Left ventricle myocardium inferior (tissue), 1 donor: ENCODE results near the gene OR2A25. TPM values are rescaled to one million over a fixed set of nuclear protein-coding genes. Genes with fewer than 3 reads are reported as not detected.
A peak's percentile ranks its signal among the peaks of the same experiment; 100 is the strongest.

ENCODE experiments used
- DNase-seq: peaks from one replicate; pipeline ENCODE4 v3.0.0-alpha.2; 2020
- H3K27ac ChIP-seq: fragments of 200-600 bp; replicated peaks from 2 replicates; pipeline ENCODE4 v1.8.0; 2021
- H3K27me3 ChIP-seq: fragments of 200-600 bp; 2 replicates; pipeline ENCODE4 v1.8.0; 2021; ENCODE audit warnings: low read depth
- H3K36me3 ChIP-seq: fragments of 200-600 bp; 2 replicates; pipeline ENCODE4 v1.8.0; 2021
- H3K4me1 ChIP-seq: fragments of 200-600 bp; 2 replicates; pipeline ENCODE4 v1.8.0; 2021
- H3K4me3 ChIP-seq: fragments of 200-600 bp; 2 replicates; pipeline ENCODE4 v1.8.0; 2021; ENCODE audit warnings: mild to moderate bottlenecking, moderate library complexity
- H3K9me3 ChIP-seq: fragments of 200-600 bp; replicated peaks from 2 replicates; pipeline ENCODE4 v1.8.0; 2021
- intact Hi-C: fragments of 100-400 bp; cut with micrococcal nuclease; formaldehyde crosslinking; loops from one replicate; pipeline ENCODE4 v1.11.0; 2022
- long read RNA-seq: library from polyadenylated mRNA; unstranded; transcript quantifications from one replicate; pipeline ENCODE4 v2.0.0, GENCODE V29; 2021
- total RNA-seq: library from RNA; stranded (reverse); fragmentation: NEBNext Ultra II Directional; extraction: Animal tissue kit (Norgen Biotek cat#: 25700); gene quantifications from one replicate; pipeline ENCODE4 v1.2.1, GENCODE V29; 2021
- TF ChIP-seq, protein P1 (sequence below): fragments of 200-600 bp; IDR thresholded peaks from 2 replicates; pipeline ENCODE4 v1.8.0; 2021; ENCODE audit warnings: antibody characterized with exemption, mild to moderate bottlenecking, borderline replicate concordance
- donor health status: DM: no; HTN: yes; CAD: no; lungs with severe emphysema.

The OR2A25 gene, protein sequence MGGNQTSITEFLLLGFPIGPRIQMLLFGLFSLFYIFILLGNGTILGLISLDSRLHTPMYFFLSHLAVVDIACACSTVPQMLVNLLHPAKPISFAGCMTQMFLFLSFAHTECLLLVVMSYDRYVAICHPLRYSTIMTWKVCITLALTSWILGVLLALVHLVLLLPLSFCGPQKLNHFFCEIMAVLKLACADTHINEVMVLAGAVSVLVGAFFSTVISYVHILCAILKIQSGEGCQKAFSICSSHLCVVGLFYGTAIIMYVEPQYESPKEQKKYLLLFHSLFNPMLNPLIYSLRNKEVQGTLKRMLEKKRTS
- total RNA-seq: not detected
- long read RNA-seq: 0 reads

GRCh38 chr7:144069511-144069910 lies at the start of gene OR2A25:
TSS of gene OR2A25 (plus strand) at chr7:144069811. CDS start at chr7:144074220, 4,409 bp downstream.
- H3K4me3 ChIP-seq: no peak within 1 kb of the TSS
- no peaks in the 10 kb centered on the region for H3K4me1 ChIP-seq
- H3K27me3 ChIP-seq: no peaks in the 10 kb centered on the region
- no peak for DNase-seq
- H3K27ac ChIP-seq: no peak within 1 kb of the TSS
- intact Hi-C loops: no loop called here
- peaks cover 4% of the 10 kb centered on the region for H3K9me3 ChIP-seq
- TF ChIP-seq, protein P1, sequence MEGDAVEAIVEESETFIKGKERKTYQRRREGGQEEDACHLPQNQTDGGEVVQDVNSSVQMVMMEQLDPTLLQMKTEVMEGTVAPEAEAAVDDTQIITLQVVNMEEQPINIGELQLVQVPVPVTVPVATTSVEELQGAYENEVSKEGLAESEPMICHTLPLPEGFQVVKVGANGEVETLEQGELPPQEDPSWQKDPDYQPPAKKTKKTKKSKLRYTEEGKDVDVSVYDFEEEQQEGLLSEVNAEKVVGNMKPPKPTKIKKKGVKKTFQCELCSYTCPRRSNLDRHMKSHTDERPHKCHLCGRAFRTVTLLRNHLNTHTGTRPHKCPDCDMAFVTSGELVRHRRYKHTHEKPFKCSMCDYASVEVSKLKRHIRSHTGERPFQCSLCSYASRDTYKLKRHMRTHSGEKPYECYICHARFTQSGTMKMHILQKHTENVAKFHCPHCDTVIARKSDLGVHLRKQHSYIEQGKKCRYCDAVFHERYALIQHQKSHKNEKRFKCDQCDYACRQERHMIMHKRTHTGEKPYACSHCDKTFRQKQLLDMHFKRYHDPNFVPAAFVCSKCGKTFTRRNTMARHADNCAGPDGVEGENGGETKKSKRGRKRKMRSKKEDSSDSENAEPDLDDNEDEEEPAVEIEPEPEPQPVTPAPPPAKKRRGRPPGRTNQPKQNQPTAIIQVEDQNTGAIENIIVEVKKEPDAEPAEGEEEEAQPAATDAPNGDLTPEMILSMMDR: no peak
- H3K36me3 ChIP-seq: no peaks in the 10 kb centered on the region

DNA sequence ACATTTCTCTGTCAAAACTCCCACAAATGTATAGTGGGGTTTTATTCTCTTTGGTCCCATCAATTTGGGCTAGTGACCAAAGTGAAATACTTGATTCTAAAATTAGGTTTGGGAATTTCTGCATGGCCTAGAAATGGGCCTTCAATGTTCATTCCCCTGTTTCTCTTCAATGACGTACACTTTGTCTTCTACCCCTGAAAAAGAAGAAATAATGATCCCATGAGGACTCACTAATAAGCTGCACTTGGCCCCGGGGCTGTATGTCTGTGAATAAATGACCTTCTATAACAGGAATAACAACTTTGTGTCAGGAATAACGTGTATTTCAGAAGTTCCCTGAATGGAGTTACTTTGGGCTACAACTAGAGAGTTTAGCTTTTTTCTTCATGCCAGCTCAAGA lies 49.3 kb upstream of the OR2A25 start:
- Histone ChIP-seq H3K4me1 (peaks cover 13% of the 10 kb centered on the region), H3K27me3 (no peaks in the 10 kb centered on the region), H3K36me3 (no peaks in the 10 kb centered on the region), H3K27ac (peak overlapping the region; percentile 73), H3K9me3 (no peaks in the 10 kb centered on the region), H3K4me3 (no peak overlapping the region)
- TF ChIP-seq, protein P1: no peak
- DNase-seq: peak; percentile 18
- intact Hi-C loops: no loop called here

DNA sequence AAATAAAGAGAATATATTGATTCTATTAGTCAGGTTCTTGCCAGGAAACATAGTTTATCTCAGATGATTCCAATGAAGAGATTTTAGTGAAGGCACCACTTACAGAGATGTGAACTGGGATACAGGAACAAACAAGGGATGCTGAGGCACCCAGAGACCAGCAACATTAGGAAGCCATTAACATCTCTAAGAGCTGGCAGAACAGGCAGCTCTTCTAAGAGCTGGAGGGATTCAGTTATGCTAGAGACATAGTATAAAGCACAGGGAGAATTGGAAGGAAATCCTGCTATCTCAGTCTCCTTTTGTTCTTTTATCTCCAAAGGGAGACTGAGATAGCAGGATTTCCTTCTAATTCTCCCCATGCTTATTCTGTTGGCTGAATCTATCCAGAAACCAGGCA lies 47.4 kb upstream of the OR2A25 start:
- Histone ChIP-seq H3K27me3 (no peaks in the 10 kb centered on the region), H3K27ac (no peak overlapping the region), H3K36me3 (no peaks in the 10 kb centered on the region), H3K4me3 (no peak overlapping the region), H3K9me3 (no peaks in the 10 kb centered on the region), H3K4me1 (peaks cover 13% of the 10 kb centered on the region)
- DNase-seq: no peak
- TF ChIP-seq, protein P1: no peak
- intact Hi-C loops: no loop called here

GRCh38 chr7:144023171-144023827 lies 46.3 kb upstream of the OR2A25 start:
- Histone ChIP-seq H3K36me3 (no peaks in the 10 kb centered on the region), H3K4me1 (peaks cover 13% of the 10 kb centered on the region), H3K27me3 (no peaks in the 10 kb centered on the region), H3K4me3 (no peak overlapping the region), H3K9me3 (no peaks in the 10 kb centered on the region), H3K27ac (no peak overlapping the region)
- DNase-seq: no peak
- TF ChIP-seq, protein P1: no peak
- intact Hi-C loops: no loop called here

DNA sequence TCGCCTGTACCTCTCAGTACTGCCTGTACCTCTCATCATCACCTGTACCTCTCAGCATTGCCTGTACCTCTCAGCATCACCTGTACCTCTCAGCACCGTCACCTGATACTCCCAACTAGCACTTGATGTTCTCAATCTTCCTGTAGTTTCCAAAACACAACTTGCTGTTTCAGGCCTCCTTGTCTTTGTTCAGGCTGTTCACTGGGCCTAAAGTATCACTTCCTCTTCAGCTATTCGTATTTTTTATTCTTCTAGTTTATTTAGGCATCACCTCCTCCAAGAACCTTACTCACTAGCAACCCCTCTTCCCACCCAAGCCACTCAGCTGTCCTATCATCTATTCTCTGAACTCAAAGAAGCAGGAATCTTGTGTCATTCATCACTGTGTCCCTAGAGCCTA lies 45.4 kb upstream of the OR2A25 start:
- H3K4me3 ChIP-seq: no peak overlapping the region
- TF ChIP-seq, protein P1: no peak
- intact Hi-C loops: no loop called here
- peaks cover 11% of the 10 kb centered on the region for H3K4me1 ChIP-seq
- no peak for DNase-seq
- H3K27ac ChIP-seq: no peak overlapping the region
- H3K9me3 ChIP-seq: no peaks in the 10 kb centered on the region
- no peaks in the 10 kb centered on the region for H3K27me3 ChIP-seq
- no peaks in the 10 kb centered on the region for H3K36me3 ChIP-seq
